Measurements from ENCODE around the gene MAVS.
"Not testable (repeated sequence)": the region's sequence is repeated elsewhere in the genome, so short reads cannot be mapped to it uniquely, and the experiment has no call there.

The MAVS gene

DNA sequence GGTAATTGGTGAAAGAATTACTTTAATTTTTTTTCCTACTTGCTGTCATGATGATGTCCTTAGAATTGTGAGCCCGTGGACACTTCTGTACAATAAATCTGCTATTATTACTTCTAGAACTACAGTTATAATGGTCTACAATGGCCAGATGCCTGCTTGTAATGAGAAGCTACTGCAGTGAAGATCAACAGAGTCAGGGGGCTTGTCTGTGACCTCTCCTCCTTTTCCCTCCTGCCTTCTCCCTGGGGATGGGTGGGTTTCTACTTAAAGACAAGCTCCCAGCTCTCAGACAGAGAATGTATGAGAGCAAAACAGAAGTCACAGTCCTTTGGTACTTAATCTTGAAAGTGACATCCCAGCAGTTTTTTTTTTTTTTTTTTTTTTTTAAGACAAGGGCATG lies 29.4 kb downstream of the MAVS start:
- no peak overlapping the region for H3K4me3 ChIP-seq (ENCODE audit: control insufficient read depth, low read depth, low read length)
- DNase-seq (ENCODE audit: low read depth) = no peak
- TF ChIP-seq, protein P1, sequence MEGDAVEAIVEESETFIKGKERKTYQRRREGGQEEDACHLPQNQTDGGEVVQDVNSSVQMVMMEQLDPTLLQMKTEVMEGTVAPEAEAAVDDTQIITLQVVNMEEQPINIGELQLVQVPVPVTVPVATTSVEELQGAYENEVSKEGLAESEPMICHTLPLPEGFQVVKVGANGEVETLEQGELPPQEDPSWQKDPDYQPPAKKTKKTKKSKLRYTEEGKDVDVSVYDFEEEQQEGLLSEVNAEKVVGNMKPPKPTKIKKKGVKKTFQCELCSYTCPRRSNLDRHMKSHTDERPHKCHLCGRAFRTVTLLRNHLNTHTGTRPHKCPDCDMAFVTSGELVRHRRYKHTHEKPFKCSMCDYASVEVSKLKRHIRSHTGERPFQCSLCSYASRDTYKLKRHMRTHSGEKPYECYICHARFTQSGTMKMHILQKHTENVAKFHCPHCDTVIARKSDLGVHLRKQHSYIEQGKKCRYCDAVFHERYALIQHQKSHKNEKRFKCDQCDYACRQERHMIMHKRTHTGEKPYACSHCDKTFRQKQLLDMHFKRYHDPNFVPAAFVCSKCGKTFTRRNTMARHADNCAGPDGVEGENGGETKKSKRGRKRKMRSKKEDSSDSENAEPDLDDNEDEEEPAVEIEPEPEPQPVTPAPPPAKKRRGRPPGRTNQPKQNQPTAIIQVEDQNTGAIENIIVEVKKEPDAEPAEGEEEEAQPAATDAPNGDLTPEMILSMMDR (IDR thresholded peaks at IDR 0.05; ENCODE audit: control insufficient read depth, insufficient read depth, low read depth, low read length, missing control alignments) = no peak

DNA sequence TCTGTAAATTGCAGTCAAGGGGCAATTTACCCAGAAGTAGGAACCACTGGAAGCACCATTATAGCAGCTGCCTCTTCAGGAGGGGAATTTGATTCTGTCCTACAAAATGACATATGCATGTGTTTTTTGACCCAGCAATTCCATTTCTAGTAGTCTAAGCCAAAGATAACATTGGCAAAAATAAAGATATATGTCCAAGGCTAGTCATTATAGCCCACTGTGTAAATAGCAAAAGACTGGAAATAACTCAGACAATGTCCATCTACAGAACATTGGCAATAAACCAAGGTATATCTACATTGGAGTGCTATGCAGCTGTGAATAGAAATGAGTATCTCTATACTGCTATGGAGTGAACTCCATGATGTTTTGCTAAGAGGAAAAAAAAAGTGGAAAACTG lies 30.0 kb downstream of the MAVS start:
- TF ChIP-seq, protein P1 (IDR thresholded peaks at IDR 0.05; ENCODE audit: control insufficient read depth, insufficient read depth, low read depth, low read length, missing control alignments) = no peak
- DNase-seq (ENCODE audit: low read depth) = no peak
- H3K4me3 ChIP-seq (ENCODE audit: control insufficient read depth, low read depth, low read length) = no peak overlapping the region

DNA sequence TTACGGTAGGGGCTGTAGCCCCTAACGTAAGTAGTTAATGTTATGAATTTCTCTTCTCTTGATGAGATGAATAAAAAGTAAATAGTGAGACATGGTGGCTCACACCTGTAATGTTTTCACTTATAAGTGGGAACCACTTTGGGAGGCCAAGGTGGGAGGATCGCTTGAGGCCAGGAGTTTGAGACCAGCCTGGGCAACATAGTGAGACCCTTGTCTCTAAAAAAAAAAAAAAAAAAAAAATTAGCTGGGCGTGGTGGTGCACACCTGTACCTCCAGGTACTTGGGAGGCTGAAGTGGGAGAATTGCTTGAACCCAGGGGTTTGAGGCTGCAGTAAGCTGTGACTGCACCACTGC lies 32.3 kb downstream of the MAVS start:
- not testable (repeated sequence) for DNase-seq (ENCODE audit: low read depth)

DNA sequence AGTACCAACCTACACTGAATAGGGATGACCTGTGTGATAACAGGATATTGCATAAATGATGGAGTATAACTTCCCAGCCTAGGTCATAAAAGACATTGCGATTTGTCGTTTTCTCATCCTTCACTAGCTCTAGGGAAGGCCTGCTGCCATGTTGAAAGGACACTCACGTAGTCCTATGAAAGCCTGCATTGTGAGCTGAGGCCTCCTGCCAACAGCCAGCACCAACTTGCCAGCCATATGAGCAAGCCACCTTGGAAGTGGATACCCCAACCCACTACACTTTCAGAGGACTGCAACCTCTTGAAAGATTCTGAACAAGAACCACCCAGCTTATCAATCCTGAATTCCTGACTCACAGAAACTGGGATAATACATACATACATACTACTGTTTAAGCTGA lies 39.1 kb downstream of the MAVS start:
- no peak for DNase-seq (ENCODE audit: low read depth)
- no peak overlapping the region for H3K4me3 ChIP-seq (ENCODE audit: control insufficient read depth, low read depth, low read length)
- TF ChIP-seq, protein P1 (IDR thresholded peaks at IDR 0.05; ENCODE audit: control insufficient read depth, insufficient read depth, low read depth, low read length, missing control alignments) = no peak

More for the DNA sequence above, 32.3 kb downstream of the MAVS start:
- not testable (repeated sequence) for H3K4me3 ChIP-seq (ENCODE audit: control insufficient read depth, low read depth, low read length)

DNA sequence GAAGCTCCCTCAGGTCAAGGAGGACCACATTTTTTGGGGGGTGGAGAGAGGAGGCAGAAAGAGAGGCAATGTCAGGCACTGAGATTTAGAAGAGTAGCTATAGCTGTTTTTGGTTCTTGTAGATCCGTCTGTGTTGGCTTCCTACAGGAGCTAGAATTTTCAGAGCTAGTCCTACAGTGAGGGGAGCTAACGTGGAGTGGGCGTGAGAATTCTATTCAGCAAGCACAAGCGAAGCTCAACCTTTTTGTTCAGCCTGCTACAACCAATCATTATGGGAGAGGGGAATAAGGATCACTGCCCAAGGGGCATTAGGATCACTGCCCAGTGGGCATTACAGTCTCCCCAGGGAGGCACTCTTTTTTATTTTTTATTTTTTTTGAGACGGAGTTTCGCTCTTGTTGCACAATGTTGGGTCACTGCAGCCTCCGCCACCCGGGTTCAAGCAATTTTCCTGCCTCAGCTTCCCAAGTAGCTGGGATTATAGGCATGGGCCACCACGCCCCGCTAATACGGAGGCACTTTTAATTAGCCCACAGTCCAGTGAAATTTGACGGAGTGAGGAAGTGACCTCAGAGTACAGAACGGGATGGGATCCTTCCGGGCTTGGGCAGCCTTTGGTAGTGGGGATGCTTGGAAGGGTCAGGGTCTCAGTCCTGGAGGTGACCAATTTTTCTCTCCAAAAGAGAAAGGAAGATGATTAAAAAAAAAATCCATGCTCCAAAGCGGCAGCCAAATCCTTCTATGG lies 41.4 kb downstream of the MAVS start:
- peak overlapping the region; percentile 87 for H3K4me3 ChIP-seq (ENCODE audit: control insufficient read depth, low read depth, low read length)
- no peak for DNase-seq (ENCODE audit: low read depth)
- TF ChIP-seq, protein P1 (IDR thresholded peaks at IDR 0.05; ENCODE audit: control insufficient read depth, insufficient read depth, low read depth, low read length, missing control alignments) = no peak

DNA sequence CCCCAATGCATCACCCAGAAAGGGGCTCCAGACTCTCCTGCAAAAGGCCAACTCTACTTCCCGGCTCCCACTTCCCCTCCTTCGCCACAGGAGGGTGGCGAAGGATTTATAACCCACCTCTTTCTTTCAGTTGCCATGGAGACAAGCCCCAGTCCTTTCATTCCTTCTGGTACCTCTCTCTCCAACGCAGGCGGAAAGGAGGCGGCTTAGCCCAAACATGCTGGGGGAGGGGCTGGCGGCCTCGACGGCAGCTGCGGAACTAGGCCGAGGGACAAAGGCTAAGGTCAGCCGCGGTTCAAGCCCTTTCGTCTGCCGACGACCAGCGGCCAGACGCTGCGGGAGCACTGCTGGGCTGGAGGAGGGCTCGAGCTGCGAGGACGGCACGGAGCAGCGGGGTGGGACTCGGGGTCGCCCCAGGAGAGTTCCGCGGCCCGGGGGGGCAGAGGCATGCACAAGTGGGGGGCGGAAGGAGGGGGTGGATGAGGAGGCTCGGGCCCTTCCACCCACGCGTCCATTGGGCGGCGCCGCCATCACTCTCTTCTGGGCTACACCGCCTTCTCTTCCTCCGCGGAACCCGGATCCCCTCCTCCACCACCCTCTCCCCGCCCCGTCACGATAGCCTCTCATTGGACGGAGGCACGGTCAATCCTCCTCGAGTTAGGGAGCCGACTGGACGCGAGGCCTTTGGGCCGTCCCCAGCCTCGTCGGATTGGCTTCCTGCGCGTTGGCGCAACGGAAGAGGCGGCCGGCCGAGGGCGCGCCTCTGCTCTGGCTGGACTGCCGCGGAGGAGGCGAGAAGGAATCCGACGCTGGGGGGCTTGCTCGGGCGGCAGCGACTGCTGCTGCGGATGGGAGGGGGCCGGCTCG lies 42.2 kb downstream of the MAVS start, which contains the start of gene PANK2:
TSS of gene PANK2 (plus strand) at position 766 of the 867 bp plus-strand sequence.
- peak; percentile 93 for DNase-seq (ENCODE audit: low read depth)
- TF ChIP-seq, protein P1 (IDR thresholded peaks at IDR 0.05; ENCODE audit: control insufficient read depth, insufficient read depth, low read depth, low read length, missing control alignments) = peak; percentile 49
- peak within 1 kb of the TSS; percentile 87 for H3K4me3 ChIP-seq (ENCODE audit: control insufficient read depth, low read depth, low read length)
